Fibroblast of skin of back (primary cell): ENCODE measurements around the gene NIPSNAP3A.

Source experiments
- DNase-seq: peaks from one replicate; pipeline ENCODE4 v3.0.0-alpha.2; 2013

The NIPSNAP3A gene

DNA sequence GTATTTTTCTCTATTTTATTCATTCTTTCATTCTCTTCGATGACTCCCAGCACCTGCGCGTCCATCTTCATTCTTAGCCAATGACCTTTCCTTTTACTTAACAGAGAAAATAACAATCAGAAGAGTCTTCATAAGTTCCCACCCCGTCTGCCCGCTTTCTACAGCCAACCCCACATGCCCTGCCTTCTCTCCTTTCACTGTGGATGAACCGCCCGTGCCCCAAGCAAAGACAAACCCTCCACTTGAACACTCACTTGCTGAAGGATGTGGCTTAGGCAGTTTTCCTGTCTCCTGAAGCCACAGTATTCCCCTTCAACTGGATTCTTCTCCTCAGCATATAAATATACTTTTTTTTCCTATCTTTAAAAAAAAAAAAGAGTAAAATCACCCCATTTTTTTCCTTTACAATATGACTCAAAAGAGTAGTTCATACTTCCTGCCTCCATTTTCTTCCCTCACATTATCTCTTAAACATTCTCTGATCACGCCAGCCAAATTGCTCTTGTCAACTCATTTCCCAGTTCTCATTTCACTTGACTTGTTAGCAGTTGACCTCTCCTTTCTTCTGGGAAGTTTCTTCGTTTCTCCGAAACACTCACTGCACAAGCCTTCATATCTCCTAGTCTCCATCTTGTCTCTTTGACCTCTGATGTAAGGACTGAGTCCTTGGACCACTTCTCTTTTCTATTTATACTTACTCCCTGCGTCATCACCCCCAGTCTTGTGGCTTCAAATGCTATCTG, 27.5 kb downstream of the NIPSNAP3A start:
- no peak for DNase-seq

GRCh38 chr9:104775574-104775936, 28.1 kb downstream of the NIPSNAP3A start:
- no peak for DNase-seq

DNA sequence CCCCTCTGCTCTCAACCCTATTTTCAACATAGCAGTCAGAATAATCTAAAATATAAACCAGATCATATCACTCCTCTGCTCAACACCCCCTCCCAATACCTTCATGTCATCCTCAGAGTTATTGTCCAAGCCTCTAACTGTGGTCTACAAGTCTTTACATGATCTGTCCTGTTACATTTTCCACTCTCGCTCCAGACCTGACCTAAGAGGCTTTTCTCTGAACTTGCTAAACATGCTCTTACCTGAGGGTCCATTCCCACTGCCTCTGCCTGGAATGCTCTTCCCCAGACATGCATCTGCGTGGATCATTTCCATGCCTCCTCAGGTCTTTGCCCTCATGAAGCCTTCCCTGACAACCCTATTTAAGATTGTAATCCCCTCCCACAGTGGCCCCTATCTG, 28.5 kb downstream of the NIPSNAP3A start:
- no peak for DNase-seq

GRCh38 chr9:104776797-104777196, 29.3 kb downstream of the NIPSNAP3A start:
- DNase-seq: peak; percentile 53

GRCh38 chr9:104778802-104779201, 31.3 kb downstream of the NIPSNAP3A start:
- no peak for DNase-seq

DNA sequence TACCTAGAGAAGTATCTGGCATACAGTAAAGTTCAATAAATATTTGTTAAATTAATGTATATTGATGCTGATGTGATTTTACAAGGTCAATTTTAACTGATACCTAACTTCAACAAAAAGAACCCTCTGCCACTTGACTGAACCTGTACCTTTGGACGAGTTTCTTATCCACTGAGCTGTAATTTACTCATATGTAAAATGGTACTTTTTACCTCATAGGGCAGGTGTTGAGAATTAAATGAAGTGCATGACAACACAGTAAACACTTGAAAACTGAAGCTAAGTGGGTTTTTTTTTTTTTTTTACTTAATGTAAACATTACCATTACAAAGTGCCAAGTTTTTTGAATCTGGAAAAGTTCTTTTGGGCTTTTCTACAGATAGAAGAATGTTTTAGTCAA, 31.9 kb downstream of the NIPSNAP3A start:
- DNase-seq: no peak

DNA sequence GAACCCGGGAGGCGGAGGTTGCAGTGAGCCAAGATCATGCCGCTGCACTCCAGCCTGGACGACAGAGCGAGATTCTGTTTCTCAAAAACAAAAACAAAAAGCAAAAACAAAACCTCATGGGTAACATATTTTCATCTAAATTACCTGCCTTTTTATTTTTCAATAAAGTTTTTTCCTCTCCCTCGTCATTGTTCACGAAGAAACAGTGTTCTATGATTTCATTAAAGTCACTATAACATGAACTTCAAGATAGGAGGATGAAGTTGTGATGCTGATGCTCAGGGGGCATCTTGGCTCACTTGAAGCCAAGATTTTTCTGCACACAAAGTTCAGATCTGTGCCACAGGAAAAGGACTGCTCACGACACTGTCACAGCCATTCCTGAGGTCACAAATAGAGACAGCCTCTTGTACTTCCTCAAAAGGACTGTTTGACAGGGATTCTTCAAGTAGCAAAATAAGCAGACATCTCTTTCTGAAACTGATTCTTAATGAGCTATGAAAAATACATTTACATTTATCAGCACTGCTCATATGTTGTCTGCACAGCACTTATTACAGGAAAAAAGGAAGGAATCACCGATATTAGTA, 32.6 kb downstream of the NIPSNAP3A start:
- DNase-seq: no peak

- DNase-seq: peak; percentile 69
Measured at GRCh38 chr9:104780796-104781395, 33.4 kb downstream of the NIPSNAP3A start.

DNA sequence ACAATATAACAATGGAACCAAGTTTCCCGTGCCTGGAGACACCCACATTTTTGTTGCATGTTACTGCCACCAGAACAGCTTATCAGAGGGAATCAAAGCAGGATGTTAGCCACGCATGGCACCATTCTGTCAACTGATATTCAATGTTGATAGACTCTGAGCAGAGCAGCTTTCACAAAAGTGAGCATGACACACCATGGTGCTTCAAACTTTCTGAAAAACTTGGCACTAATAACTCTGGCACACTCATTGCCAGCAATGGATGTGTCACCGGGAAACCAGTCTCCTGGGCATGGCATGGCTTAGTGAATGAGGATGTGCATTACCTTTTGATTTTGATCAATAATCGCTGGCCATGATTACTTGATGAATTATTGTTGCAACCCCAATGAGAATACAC, 36.1 kb downstream of the NIPSNAP3A start:
- DNase-seq: no peak

GRCh38 chr9:104784098-104784497, 36.6 kb downstream of the NIPSNAP3A start:
- DNase-seq: no peak

GRCh38 chr9:104786293-104786692, 38.8 kb downstream of the NIPSNAP3A start:
- no peak for DNase-seq

DNA sequence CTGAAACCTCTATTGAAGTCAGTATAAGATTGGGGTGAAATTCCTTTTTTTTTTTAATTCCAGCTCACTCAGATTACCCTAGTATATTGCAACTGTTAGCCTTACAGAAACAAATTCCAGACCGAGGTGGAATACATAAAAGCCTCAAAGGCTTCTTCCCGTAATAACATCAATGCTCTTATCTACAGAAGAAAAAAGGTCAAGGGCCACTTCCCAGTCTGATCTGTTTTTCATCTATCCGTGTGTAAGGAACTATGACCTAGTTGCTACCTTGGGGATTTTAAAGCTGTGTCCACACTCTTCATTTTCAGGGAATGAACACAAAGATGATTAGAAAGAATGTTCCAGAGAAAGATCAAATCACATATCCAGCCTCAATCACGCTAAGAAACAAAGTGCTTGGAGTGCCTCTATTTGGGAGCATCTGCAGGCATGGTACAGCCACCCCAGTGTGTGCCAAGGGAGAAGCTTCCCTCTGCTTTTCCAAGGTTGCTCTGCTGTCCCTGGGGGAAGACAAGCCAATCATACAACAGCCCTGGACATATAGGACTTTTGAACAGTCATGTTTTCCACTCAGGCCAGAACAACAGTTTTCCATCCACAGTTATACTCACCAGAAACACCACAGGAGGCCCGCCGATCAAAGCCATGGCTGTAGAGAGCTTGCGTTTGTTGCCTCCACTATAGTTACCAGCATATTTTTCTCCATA, 40.0 kb downstream of the NIPSNAP3A start:
- no peak for DNase-seq

DNA sequence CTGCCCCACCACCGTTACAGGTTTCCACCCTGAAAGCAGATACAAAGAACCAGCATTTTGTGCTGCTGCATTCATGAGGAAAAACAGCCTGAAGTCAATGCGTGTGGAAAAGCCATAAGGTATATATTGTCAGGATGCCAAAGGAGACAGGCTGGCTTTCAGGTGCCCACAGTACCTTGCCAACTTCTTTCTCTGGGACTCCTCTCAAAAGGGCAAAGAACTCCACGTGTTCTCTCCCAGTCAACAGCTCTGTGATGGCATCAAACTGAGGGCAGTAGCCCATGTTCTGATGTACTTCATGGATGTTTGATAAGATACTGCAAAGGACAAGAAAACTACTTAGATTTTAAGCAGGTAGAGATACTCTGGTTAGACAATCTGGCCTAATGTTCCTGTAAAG, 40.8 kb downstream of the NIPSNAP3A start:
- DNase-seq: no peak

GRCh38 chr9:104794070-104794469, 46.6 kb downstream of the NIPSNAP3A start:
- DNase-seq: no peak

- DNase-seq: no peak
Measured at GRCh38 chr9:104795082-104795481, 47.6 kb downstream of the NIPSNAP3A start.

- no peak for DNase-seq
Measured at GRCh38 chr9:104795857-104796256, 48.4 kb downstream of the NIPSNAP3A start.

GRCh38 chr9:104798209-104798995, 50.9 kb downstream of the NIPSNAP3A start:
- no peak for DNase-seq

- DNase-seq: no peak
Measured at GRCh38 chr9:104800068-104800785, 52.7 kb downstream of the NIPSNAP3A start.

- DNase-seq: no peak
Measured at GRCh38 chr9:104802110-104802509, 54.6 kb downstream of the NIPSNAP3A start.

DNA sequence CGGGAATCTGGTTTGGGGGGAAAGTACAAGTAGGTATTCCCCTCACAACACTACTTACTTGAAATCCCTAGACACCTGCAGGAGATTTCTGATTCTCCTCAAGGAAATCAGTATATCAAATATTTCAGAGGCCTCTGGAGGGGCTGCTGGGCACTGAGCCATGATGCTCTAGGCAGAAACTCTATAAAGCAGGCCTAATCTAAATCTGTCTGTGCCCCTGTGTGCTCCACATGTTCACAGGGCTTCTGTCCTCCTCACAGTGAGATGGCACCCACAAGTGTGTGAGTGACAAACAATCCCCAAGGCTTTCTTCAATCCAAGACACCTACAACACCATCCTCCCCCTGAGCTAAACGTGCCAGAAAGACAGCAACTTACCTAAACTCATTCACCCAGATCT, 55.4 kb downstream of the NIPSNAP3A start:
- DNase-seq: no peak

GRCh38 chr9:104805441-104805840, 58.0 kb downstream of the NIPSNAP3A start:
- DNase-seq: no peak

DNA sequence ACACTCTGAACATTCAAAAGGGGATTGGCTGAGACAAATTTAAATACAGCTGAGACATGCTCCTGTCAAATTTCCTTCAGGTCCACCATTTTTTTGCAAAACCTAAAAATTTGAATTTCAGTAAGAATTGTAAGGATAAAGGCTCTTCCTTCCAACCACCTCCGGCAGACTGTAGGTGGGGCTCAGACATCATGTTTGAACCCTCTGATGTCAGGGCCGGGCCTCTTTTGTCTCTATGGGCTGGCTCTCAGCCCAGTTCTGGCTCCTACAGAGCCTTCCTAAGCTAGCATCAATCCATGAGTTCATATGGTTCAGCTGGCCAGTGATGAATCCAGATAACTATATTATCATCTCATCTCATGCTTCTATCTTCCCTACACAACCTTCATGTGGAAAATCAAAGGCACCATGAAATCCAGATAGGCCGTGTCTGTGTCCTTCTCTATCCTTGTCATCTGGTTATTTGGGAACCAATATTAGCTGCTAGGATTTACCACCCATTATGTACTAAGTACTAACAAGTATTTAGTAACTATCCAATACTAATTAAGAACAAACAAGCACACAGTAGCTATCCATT, 60.6 kb downstream of the NIPSNAP3A start:
- peak; percentile 54 for DNase-seq
